ENCODE data around the gene ATP6AP1.

Gene ATP6AP1, protein sequence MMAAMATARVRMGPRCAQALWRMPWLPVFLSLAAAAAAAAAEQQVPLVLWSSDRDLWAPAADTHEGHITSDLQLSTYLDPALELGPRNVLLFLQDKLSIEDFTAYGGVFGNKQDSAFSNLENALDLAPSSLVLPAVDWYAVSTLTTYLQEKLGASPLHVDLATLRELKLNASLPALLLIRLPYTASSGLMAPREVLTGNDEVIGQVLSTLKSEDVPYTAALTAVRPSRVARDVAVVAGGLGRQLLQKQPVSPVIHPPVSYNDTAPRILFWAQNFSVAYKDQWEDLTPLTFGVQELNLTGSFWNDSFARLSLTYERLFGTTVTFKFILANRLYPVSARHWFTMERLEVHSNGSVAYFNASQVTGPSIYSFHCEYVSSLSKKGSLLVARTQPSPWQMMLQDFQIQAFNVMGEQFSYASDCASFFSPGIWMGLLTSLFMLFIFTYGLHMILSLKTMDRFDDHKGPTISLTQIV

DNA sequence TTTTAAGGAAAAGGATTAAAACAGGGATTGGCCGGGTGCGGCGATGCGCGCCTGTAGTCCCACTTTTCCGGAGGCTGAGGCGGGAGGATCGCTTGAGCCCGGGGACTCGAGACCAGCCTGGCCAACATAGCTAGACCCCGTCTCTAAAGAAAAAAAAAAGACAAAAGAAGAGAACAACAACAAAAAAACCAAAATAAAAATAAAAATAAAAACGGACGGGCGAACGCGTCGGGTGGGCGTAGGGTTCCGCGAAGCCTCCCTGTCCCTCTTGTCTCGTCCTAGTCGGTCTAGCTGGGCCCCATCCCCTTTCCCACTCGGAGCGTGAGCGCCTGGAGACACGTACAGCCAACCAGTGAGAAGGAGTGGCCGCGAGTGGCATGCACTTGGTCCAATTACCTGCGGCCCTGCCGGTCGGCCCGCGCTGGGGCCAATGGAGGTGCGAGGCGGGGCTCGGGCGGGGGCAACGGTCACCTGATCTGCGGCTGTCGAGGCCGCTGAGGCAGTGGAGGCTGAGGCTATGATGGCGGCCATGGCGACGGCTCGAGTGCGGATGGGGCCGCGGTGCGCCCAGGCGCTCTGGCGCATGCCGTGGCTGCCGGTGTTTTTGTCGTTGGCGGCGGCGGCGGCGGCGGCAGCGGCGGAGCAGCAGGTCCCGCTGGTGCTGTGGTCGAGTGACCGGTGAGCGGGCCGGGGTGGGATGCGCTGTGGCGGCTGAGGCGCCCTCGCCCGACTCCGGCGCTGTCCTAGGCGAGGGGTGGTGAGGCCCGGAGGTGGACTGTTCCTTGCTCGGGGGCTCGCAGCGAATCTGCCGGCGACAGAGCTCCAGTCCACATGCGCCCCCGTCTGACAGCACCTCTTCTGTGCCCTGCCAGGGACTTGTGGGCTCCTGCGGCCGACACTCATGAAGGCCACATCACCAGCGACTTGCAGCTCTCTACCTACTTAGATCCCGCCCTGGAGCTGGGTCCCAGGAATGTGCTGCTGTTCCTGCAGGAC is at the start of gene ATP6AP1:
Gene ATP6AP1, plus strand, starts transcription at position 502 of the 996 bp plus-strand sequence. Its CDS starts 16 bp downstream, at position 518.
- Histone ChIP-seq H3K4me2 (peak within 1 kb of the TSS; percentile 64 to 88 (median 75)), H3K9ac (peak within 1 kb of the TSS; percentile 75 to 87 (median 84)), H3K27ac (peak within 1 kb of the TSS; percentile 50 to 84 (median 79)), H3K4me3 (peak within 1 kb of the TSS; percentile 68 to 86 (median 76)), H3K36me3 (peaks cover 9 to 20% (median 18%) of the 10 kb centered on the region in 11 experiments; a peak in 19 of 22 replicates), H4K20me1 (peaks cover 0 to 29% (median 12%) of the 10 kb centered on the region in 11 experiments; a peak in 13 of 22 replicates), H3K9me3 (replicated peaks in 1 of 11) (peaks cover 0 to 25% (median 19%) of the 10 kb centered on the region in 11 experiments; a peak in 16 of 22 replicates), H3K27me3 (peaks cover 0 to 48% (median 22%) of the 10 kb centered on the region in 11 experiments; a peak in 15 of 22 replicates), H3K4me1 (peaks cover 20 to 62% (median 47%) of the 10 kb centered on the region in 10 experiments)
- no peak for TF ChIP-seq Cebpa-rat (IDR thresholded peaks at IDR 0.05)

DNA sequence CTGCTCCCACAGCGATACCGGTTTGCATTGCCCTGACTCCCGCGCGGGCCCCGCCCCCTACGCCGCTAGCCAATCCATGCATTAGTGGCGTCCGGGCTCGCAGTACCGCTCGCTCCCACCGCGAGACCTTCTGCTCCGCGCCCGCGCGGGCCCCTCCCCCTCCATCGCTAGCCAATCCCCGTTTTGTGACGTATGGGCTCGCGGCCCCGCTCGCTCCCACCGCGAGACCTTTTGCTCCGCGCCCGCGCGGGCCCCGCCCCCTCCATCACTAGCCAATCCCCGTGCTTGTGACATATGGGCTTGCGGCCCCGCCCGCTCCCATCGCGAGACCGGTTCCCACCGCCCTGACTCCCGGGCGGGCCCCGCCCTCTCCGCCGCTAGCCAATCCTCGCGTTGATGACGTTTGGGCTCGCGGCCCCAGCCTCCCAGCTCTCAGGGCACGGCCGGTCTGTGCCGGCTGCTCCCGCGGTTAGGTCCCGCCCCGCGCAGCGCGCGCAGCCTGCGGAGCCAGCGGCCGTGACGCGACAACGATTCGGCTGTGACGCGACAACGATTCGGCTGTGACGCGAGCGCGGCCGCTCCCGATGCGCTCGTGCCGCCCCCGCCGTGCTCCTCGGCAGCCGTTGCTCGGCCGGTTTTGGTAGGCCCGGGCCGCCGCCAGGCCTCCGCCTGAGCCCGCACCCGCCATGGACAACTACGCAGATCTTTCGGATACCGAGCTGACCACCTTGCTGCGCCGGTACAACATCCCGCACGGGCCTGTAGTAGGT is 49.5 kb upstream of the ATP6AP1 start, which contains the start of gene EMD:
Gene EMD, plus strand, starts transcription at position 497 of the 770 bp plus-strand sequence. Its CDS starts 190 bp downstream, at position 687.
- peak within 1 kb of the TSS; percentile 88 to 92 (median 89) for H3K4me2 ChIP-seq
- peaks cover 3 to 27% (median 14%) of the 10 kb centered on the region in 11 experiments for H3K27me3 ChIP-seq
- peaks cover 26 to 62% (median 46%) of the 10 kb centered on the region in 11 experiments for H3K9me3 ChIP-seq (replicated peaks in 1 of 11)
- peak within 1 kb of the TSS; percentile 77 to 90 (median 82) for H3K4me3 ChIP-seq
- TF ChIP-seq Cebpa-rat (IDR thresholded peaks at IDR 0.05) = no peak
- peaks cover 22 to 34% (median 28%) of the 10 kb centered on the region in 10 experiments for H3K4me1 ChIP-seq
- peak within 1 kb of the TSS; percentile 92 to 98 (median 95) for H3K27ac ChIP-seq
- peak within 1 kb of the TSS; percentile 95 to 99 (median 97) for H3K9ac ChIP-seq
- H4K20me1 ChIP-seq = peaks cover 0 to 22% (median 11%) of the 10 kb centered on the region in 11 experiments; a peak in 10 of 22 replicates
- H3K36me3 ChIP-seq = peaks cover 0 to 9% (median 0%) of the 10 kb centered on the region in 11 experiments; a peak in 4 of 22 replicates

DNA sequence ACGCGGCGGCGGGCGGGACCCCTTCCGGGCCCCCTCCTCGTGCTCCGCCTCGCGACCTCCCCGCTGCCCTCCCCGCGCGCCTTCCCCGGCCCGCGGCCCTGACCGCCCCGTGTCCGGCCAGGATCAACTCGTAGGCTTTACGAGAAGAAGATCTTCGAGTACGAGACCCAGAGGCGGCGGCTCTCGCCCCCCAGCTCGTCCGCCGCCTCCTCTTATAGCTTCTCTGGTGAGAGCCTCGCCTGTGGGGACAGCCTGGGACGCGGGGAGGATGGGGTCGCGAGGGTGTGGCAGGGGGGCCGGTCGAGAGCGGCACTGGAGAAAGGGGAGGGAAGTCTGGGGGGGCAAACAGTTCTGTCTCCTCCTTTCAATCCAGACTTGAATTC is 48.9 kb upstream of the ATP6AP1 start:
- TF ChIP-seq Cebpa-rat (IDR thresholded peaks at IDR 0.05) = no peak
- peaks cover 0 to 27% (median 11%) of the 10 kb centered on the region in 11 experiments; a peak in 9 of 22 replicates for H4K20me1 ChIP-seq
- peak overlapping the region; percentile 95 to 99 (median 97) for H3K9ac ChIP-seq
- H3K27me3 ChIP-seq = peaks cover 6 to 21% (median 9%) of the 10 kb centered on the region in 11 experiments; a peak in 18 of 22 replicates
- peaks cover 26 to 63% (median 44%) of the 10 kb centered on the region in 11 experiments for H3K9me3 ChIP-seq (replicated peaks in 1 of 11)
- peak overlapping the region; percentile 88 to 92 (median 89) for H3K4me2 ChIP-seq
- peaks cover 0 to 9% (median 0%) of the 10 kb centered on the region in 11 experiments; a peak in 4 of 22 replicates for H3K36me3 ChIP-seq
- peak overlapping the region; percentile 92 to 98 (median 95) for H3K27ac ChIP-seq
- peaks cover 27 to 34% (median 30%) of the 10 kb centered on the region in 10 experiments for H3K4me1 ChIP-seq
- H3K4me3 ChIP-seq = peak overlapping the region; percentile 77 to 90 (median 82)

DNA sequence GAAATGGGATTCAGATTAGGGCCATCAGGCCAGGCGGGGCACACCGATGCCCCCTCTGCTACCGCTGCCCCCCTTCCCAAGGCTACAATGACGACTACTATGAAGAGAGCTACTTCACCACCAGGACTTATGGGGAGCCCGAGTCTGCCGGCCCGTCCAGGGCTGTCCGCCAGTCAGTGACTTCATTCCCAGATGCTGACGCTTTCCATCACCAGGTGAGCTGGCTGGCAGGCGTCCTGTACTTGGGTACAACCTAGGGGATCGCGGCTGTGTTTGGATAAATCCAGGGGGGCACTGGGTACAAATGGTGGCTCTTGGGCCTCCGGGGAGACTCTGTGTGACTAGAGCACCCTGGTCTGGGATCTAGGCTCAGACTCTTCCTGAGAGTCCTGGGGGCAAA is 48.3 kb upstream of the ATP6AP1 start:
- Histone ChIP-seq H3K9ac (peak overlapping the region; percentile 95 to 99 (median 97)), H3K36me3 (peaks cover 0 to 9% (median 0%) of the 10 kb centered on the region in 11 experiments; a peak in 4 of 22 replicates), H4K20me1 (peaks cover 0 to 27% (median 11%) of the 10 kb centered on the region in 11 experiments; a peak in 9 of 22 replicates), H3K27me3 (peaks cover under 1 to 15% (median 3%) of the 10 kb centered on the region in 11 experiments; a peak in 15 of 22 replicates), H3K9me3 (replicated peaks in 1 of 11) (peaks cover 26 to 58% (median 44%) of the 10 kb centered on the region in 11 experiments), H3K4me1 (peaks cover 27 to 32% (median 31%) of the 10 kb centered on the region in 10 experiments), H3K27ac (peak overlapping the region; percentile 92 to 98 (median 95); a peak in 21 of 22 replicates), H3K4me3 (peak overlapping the region; percentile 77 to 90 (median 82)), H3K4me2 (peak overlapping the region; percentile 88 to 92 (median 89))
- TF ChIP-seq Cebpa-rat (IDR thresholded peaks at IDR 0.05) = no peak

DNA sequence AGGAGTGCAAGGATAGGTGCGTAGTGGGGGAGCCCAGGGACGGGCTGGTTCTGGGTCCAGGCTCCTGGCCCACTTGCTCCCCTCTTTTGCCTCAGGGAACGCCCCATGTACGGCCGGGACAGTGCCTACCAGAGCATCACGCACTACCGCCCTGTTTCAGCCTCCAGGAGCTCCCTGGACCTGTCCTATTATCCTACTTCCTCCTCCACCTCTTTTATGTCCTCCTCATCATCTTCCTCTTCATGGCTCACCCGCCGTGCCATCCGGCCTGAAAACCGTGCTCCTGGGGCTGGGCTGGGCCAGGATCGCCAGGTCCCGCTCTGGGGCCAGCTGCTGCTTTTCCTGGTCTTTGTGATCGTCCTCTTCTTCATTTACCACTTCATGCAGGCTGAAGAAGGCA is 47.7 kb upstream of the ATP6AP1 start:
- Histone ChIP-seq H3K9ac (peak overlapping the region; percentile 95 to 99 (median 97); a peak in 20 of 22 replicates), H3K27me3 (peaks cover 0 to 11% (median 0%) of the 10 kb centered on the region in 11 experiments; a peak in 6 of 22 replicates), H3K4me3 (peak overlapping the region; percentile 77 to 90 (median 82); a peak in 17 of 20 replicates), H3K27ac (peak overlapping the region in 4 of 11 experiments; percentile 94 to 97 (median 95); a peak in 2 of 22 replicates), H3K4me2 (peak overlapping the region; percentile 88 to 92 (median 89)), H3K36me3 (peaks cover 0 to 9% (median 0%) of the 10 kb centered on the region in 11 experiments; a peak in 4 of 22 replicates), H3K4me1 (peaks cover 27 to 32% (median 30%) of the 10 kb centered on the region in 10 experiments), H4K20me1 (peaks cover 0 to 27% (median 11%) of the 10 kb centered on the region in 11 experiments; a peak in 9 of 22 replicates), H3K9me3 (replicated peaks in 1 of 11) (peaks cover 26 to 54% (median 44%) of the 10 kb centered on the region in 11 experiments)
- TF ChIP-seq Cebpa-rat (IDR thresholded peaks at IDR 0.05) = no peak

DNA sequence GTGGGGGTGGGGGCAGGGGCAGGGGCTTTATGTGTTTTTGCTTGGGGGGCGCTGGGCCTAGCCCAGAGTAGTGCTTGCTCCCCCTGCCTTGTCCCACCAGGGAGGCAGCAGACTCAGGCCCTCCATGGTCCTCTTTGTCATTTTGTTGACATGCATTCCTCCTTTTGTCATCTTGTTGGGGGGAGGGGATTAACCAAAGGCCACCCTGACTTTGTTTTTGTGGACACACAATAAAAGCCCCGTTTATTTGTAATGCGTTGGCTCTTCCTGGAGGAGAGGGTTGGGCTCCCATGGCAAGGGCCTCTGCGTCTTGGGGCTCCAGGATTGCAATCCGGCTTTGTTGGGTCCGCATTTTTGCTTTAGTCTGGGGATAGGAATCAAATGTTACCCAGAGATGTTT is 47.2 kb upstream of the ATP6AP1 start:
- no peak overlapping the region for H3K27ac ChIP-seq
- H3K9me3 ChIP-seq (replicated peaks in 1 of 11) = peaks cover 26 to 54% (median 44%) of the 10 kb centered on the region in 11 experiments
- H4K20me1 ChIP-seq = peaks cover 0 to 27% (median 11%) of the 10 kb centered on the region in 11 experiments; a peak in 9 of 22 replicates
- H3K4me1 ChIP-seq = peaks cover 27 to 32% (median 30%) of the 10 kb centered on the region in 10 experiments
- peaks cover 0 to 9% (median 0%) of the 10 kb centered on the region in 11 experiments; a peak in 4 of 22 replicates for H3K36me3 ChIP-seq
- TF ChIP-seq Cebpa-rat (IDR thresholded peaks at IDR 0.05) = no peak
- H3K9ac ChIP-seq = peak overlapping the region in 1 of 11 experiments; percentile 3; a peak in 2 of 22 replicates
- no peak overlapping the region for H3K4me3 ChIP-seq
- no peak overlapping the region for H3K4me2 ChIP-seq
- H3K27me3 ChIP-seq = peaks cover 0 to 11% (median 0%) of the 10 kb centered on the region in 11 experiments; a peak in 5 of 22 replicates

All from BLaER1 treated with 17β-estradiol and CSF1 and Interleukin-3, amounts not matched to agents 10 nM and 100 nM (cell line).